ENCODE measurements around the gene FOXP1.
"Not testable (repeated sequence)": the region's sequence is repeated elsewhere in the genome, so short reads cannot be mapped to it uniquely, and the experiment has no call there.

DNA sequence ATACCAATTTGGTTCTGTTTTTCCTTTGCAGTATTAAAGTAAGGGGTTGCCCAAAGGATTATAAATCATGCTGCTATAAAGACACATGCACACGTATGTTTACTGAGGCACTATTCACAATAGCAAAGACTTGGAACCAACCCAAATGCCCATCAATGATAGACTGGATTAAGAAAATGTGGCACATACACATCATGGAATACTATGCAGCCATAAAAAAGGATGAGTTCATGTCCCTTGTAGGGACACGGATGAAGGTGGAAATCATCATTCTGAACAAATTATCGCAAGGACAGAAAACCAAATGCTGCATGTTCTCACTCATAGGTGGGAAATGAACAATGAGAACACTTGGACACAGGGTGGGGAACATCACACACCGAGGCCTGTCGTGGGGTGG lies 259.3 kb downstream of the FOXP1 start:
- not testable (repeated sequence) for TF ChIP-seq CTCF (IDR thresholded peaks at IDR 0.05); EZH2 (IDR thresholded peaks at IDR 0.05; ENCODE audit: borderline replicate concordance, insufficient read depth, low read depth, low read length, poor library complexity, severe bottlenecking)

Data from B cell (primary cell).